Epithelial cell of proximal tubule (primary cell): ENCODE data around the gene MTRFR. TPM values are rescaled to one million over a fixed set of nuclear protein-coding genes. Genes with fewer than 3 reads are reported as not detected.
"Not testable (repeated sequence)": the region's sequence is repeated elsewhere in the genome, so short reads cannot be mapped to it uniquely, and the experiment has no call there.

ENCODE experiments used
- DNase-seq: peaks from one replicate; pipeline ENCODE4 v3.0.0-alpha.2; 2011; ENCODE audit warnings: low read depth
- H3K4me3 ChIP-seq: 2 replicates; pipeline ENCODE4 v1.5.1; 2011; ENCODE audit warnings: low read depth, mild to moderate bottlenecking, low read length
- total RNA-seq: library from RNA; depleted of rRNA; stranded (reverse); fragments of >200 nt; gene quantifications from 2 replicates; pipeline ENCODE4 v1.2.3, GENCODE V29; 2015
- TF ChIP-seq, protein P1 (sequence below): conservative IDR thresholded peaks from 2 replicates; pipeline ENCODE4 v1.5.1; 2012; ENCODE audit warnings: low read depth, mild to moderate bottlenecking, low read length

Gene MTRFR
- total RNA-seq, result 13.8 and 31.2 TPM in 2 replicates

DNA sequence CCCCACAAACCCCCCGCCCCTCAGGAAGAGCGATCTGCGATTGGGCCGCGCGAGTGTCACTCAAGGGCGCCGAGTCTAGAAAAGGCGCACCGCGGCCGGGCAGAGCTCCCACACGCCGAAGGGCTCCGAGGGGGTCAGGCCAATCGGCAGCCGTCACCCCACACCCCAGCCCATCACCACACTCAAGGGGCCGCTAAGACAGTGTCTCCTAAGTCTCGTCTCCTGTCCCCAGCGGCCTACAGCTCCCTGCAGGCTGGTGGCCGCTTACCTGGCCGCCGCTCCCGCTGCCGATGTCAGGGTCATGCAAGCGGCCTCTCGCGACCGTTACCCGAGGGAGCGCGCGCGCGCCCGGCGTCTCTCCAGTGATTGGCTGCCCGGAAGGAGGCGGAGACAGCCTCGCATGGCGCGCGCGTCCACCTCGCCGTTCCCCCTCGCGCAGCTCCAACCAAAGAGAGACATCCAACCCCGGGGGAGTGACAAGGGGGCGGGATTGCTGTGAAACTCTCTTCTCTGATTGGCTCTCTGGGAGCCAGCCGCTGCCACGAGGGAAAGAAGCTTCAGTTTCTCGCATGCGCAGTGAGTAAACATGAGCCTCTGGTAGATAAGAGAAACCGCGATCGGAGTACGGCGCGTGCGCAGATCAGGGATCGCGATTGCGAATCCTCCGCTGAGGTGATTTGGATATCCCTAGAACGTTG lies at the start of gene MTRFR, which contains the start of gene MPHOSPH9:
Gene MTRFR, plus strand, starts transcription at position 630 of the 698 bp plus-strand sequence. CDS start 20,239 bp downstream, outside the sequence.
Gene MPHOSPH9, minus strand, starts transcription at position 335 of the 698 bp plus-strand sequence. CDS start 2,777 bp downstream, outside the sequence.
- TF ChIP-seq, protein P1, sequence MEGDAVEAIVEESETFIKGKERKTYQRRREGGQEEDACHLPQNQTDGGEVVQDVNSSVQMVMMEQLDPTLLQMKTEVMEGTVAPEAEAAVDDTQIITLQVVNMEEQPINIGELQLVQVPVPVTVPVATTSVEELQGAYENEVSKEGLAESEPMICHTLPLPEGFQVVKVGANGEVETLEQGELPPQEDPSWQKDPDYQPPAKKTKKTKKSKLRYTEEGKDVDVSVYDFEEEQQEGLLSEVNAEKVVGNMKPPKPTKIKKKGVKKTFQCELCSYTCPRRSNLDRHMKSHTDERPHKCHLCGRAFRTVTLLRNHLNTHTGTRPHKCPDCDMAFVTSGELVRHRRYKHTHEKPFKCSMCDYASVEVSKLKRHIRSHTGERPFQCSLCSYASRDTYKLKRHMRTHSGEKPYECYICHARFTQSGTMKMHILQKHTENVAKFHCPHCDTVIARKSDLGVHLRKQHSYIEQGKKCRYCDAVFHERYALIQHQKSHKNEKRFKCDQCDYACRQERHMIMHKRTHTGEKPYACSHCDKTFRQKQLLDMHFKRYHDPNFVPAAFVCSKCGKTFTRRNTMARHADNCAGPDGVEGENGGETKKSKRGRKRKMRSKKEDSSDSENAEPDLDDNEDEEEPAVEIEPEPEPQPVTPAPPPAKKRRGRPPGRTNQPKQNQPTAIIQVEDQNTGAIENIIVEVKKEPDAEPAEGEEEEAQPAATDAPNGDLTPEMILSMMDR, result no peak
- peak; percentile 92 for DNase-seq
- H3K4me3 ChIP-seq, result peak within 1 kb of the TSS; percentile 86

DNA sequence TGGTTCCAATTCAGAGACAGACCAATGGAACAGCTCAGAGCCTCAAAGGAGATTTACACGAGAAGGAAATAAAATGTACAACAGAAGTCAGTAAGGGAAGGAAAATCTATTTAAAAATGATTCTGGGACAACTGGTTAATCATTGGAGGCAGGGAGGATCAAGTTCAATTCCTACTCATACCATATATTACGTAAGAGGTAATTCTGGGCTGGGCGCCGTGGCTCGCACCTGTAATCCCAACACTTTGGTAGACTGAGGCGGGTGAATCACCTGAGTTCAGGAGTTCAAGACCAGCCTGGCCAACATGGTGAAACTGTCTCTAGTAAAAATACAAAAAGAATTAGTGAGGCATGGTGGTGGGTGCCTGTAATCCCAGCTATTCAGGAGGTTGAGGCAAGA lies 45.6 kb upstream of the MTRFR start:
- TF ChIP-seq, protein P1, result no peak
- no peak overlapping the region for H3K4me3 ChIP-seq
- DNase-seq, result no peak

DNA sequence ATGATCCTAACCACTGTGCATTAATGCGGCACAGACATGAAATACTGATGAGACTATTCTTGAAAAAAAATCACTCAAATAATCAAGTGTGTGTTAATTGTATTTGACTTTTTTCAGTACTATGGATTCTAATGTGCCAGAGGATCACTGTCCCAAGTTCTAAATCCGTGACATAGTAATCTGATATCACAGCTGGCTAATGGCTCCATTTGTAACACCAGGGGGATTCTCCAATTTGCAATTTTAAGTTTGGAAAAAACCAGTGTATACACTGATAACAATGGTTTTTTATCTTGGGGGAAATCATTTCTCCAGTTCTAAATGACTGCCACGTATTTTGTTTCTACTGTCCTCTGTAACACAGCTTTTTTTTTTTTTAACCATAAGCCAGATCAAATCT lies 33.3 kb upstream of the MTRFR start:
- TF ChIP-seq, protein P1, result no peak
- DNase-seq, result no peak
- no peak overlapping the region for H3K4me3 ChIP-seq

DNA sequence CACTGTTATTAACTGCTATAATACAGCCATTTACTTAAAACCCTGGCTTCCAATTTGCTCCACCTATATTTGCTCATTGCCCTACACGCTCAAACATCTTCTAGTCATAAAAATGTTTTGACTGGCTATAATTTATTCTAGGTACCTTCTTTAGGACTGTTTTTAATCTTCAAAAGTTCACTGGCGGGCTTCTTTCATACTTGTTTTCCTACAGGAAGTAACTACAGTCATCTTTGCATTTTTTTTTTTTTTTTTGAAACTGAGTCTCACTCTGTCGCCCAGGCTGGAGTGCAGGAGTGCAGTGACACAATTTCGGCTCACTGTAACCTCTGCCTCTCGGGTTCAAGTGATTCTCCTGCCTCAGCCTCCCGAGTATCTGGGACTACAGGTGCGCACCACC lies 32.8 kb upstream of the MTRFR start:
- no peak for DNase-seq
- TF ChIP-seq, protein P1, result no peak
- H3K4me3 ChIP-seq, result no peak overlapping the region

DNA sequence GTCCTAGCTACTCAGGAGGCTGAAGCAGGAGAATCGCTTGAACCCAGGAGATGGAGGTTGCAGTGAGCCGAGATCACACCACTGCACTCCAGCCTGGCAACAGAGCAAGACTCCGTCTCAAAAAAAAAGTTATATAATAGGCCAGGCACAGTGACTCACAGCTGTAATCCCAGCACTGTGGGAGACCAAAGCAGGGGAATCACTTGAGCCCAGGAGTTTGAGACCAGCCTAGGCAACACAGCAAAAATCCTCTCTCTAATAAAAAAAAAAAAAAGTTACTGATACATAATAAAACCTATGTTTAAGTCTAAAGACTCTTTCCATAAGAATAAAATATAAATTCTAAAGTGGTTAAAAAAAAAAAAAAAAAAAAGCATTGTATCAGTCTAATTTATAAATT lies 26.4 kb upstream of the MTRFR start:
- DNase-seq, H3K4me3 ChIP-seq: not testable (repeated sequence)

DNA sequence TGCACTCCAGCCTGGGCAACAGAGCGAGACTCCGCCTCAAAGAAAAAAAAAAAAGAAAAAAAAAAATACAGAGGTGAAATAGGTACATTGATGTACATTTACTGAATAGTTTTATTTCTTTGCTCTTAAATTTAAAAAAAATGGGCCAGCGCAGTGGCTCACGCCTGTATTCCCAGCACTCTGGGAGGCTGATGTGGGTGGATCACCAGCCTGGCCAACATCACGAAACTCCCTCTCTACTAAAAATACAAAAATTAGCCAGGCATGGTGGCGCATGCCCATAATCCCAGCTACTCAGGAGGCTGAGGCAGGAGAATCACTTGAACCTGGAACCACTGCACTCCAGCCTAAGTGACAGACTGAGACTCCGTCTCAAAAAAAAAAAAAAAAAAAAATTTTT lies 25.4 kb upstream of the MTRFR start:
- not testable (repeated sequence) for H3K4me3 ChIP-seq, DNase-seq

DNA sequence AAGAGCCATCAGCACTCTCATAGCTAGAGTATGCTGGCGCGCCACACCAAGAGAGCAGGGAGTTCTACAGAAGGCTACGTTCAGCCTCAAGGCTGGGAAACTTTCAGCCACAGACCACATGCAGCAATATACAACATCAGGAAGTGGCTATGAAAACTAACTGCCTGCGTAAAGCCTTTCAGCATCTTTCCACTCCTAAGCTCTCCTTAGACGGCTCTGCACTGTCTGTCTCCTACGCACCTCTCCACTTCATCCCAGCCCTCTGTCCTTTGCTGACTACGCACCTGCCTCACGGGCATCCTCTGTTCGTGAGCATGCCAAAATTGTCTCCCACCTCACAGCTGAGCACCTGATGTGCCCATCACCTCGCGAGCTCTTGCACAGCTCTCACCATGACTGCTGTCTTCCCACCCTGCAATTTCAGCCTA lies 10.0 kb upstream of the MTRFR start:
- TF ChIP-seq, protein P1, result no peak
- no peak overlapping the region for H3K4me3 ChIP-seq
- DNase-seq, result no peak

DNA sequence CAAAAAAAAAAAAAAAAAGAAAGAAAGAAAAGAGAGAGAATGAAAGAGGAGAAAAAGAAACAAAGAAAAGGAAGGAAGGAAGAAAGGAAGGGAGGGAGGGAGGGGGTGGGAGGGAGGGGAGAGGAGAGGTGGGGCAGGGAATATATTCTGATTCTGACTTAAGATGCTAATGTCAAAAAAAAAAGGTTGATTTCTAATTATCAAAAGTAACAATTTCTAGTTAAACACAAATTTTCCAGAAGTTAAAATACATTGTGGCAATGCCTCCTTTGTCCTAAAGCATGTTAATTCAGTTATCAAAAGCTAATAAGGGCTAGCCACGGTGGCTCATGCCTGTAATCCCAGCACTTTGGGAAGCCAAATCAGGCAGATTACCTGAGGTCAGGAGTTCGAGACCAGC lies 7.8 kb upstream of the MTRFR start:
- no peak overlapping the region for H3K4me3 ChIP-seq
- no peak for DNase-seq
- TF ChIP-seq, protein P1, result no peak
